GM18867 (cell line): ENCODE results near the gene FXYD1.
A peak's percentile ranks its signal among the peaks of the same experiment; 100 is the strongest.
"Not testable (repeated sequence)": the region's sequence is repeated elsewhere in the genome, so short reads cannot be mapped to it uniquely, and the experiment has no call there.

Experiments
- ATAC-seq: cut with Tn5 transposase; IDR thresholded peaks from one replicate; pipeline ENCODE4 v1.9.1; 2021; ENCODE audit warnings: mild to moderate bottlenecking, moderate library complexity; ENCODE audit not compliant: unreplicated experiment

The FXYD1 gene

DNA sequence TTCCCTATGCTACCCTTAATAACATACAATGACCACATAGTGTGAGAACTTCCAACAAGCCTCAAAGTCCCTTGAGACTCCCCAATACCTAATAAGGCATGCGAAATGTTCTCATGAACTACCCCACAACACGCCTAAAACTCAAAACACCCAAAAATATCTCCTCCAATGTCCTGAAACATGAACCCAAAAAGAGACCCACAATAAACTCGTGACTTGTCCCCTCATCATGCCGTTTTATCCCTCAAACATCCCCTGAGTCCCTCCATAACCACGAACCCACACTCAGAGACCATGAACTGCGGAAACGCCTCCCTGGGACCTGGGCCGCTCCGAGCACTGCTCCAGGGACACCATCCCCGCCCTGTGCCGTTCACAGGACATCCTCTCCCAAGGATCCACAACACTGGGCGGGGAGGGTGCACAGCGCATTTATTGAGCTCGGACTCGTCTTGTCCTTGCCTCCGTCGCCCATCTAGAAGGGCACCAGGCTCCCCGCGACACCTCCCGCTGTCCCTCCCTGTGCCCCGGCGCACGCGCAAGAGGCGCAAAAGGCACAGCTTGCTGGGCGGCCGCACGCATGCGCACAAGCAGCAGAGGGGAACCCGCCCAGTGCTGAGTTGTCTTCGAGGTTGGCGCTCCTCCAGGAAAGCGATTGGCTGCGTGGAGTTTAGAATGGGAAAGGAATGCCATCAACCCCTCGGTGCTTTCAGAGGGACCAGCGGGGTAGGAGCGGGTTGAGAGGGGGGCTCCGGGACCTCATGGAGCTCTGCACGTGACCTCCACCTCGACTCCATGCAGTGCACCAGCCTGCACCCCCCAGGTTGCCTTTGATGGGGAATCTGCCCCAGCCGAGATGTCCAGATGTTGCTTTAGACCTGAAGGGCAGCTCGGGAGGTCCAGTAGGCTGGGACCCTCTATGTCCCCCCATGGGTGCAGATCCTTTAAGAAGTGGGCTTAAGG is 14.2 kb upstream of the FXYD1 start:
- ATAC-seq: peak; percentile 64

DNA sequence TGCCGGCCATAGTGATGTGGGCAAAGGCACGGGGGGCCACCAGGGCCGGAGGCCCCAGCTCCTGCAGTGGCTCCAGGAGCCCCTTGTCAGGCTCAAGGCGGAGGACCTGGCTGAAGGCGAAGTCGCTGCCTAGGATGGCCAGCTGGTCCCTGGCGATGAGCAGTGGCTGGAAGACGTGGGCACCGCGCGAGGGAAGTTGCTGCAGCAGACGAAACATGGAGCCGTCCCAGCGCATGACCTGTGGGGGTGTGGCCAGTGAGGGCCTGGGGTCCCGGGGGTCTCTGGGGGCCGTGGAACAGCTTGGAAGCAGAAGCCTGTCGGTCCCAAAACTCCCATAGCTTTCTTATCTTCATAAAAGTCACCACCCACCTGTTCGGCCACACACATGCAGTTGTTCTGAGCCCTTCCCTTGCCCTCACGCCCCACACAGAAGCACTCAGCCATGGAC is 13.3 kb upstream of the FXYD1 start:
- no peak for ATAC-seq

DNA sequence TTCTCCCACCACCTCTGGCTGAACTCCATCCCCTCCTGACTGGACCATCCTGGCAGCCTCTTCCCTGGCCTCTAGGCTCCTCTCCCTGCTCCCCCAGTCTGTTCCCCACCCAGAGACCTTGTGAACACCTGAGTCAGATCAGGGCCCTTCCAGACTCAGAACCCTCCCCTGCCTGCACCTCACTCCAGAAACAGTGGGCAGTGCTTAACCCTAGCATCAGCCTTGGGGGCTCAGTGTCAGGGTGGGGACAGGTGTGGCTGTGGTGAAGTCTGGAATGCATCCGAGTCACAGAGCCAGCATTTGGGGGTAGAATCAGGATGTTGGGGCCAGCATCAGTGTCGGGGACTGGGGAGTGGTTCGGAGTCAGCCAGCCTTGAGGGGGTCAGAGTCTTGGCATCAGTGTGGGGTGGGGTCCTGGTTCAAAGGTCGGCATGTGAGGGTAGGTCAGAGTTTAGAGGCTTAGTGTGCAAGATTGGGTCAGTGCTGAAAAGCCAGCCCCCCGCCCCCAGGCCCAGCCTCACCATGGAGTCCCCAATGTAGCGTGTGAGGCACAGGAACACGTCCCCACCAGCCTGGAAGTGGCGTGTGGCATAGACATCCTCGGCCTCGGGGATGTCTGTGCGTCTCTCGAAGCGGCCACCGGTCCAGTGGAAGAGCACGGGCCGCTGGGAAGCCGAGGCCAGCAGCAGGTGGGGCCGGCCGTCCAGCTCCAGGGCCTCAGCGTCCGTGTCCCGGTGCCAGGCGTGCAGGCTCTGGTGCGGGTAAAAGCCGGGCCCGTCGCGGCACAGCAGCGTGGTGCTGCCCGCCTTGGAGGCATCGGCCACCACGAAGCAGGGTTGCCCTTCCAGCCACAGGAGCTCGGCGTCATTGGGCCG is 12.6 kb upstream of the FXYD1 start:
- no peak for ATAC-seq

DNA sequence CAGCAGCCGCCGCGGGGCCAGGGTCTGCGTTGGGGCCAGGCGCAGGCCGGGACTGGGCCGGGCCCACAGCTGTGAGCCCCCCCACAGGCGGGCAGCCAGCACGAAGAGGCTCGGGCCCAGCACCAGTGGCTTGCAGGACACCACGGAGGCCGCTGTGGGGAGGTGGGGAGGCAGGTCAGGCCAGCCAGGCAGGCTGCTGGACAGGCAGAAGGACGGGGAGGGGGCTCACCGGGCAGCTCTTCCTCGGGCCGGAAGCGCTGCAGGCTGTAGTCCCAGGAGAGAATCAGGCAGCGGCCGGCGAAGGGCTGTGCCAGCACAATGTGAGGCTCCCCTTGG is 12.0 kb upstream of the FXYD1 start:
- no peak for ATAC-seq

DNA sequence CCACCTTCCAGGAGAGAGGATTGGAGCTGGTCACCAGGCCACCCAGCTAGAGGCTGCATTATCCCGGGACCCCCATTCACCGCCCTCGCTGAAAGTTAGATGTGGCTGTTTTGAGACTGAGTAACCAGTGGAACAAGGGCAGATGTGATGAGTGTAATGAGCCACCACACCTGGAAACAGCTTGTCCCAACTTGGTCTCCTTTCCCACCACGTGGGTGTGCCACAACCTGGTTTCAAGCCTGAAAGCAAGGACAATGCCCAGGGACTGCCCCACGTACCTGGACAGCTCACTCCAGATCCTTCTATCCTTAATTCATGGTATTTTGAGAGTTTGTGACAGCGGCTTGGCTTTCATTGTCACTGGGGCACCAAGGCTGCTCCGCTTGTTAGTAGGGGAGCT is 10.8 kb upstream of the FXYD1 start:
- ATAC-seq: no peak

DNA sequence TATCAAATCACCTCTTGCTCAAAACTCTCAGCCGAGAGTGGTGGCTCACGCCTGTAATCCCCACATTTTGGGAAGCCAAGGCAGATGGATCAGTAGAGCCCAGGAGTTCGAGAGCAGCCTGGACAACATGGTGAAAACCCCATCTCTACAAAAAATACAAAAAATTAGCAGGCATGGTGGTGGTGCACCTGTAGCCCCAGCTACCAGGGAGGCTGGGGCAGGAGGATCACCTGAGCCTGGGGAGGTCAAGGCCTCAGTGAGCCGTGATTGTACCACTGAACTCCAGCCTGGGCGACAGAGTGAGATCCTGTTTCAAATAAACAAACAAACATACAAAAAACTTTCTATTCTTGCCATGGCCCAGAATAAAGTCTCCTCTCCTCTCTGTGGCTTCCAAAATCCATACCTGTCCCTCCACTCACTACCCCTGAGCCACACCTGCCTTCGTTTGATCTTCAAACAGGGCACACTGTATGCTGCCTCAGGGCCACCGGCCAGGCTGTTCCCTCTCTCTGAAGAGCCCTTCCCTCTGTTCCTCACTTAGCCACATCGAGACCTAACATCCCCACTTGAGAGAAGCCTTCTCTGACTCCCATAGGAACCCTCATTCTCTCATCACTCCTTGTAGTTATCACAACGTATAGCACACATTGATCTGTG is 10.1 kb upstream of the FXYD1 start:
- no peak for ATAC-seq

DNA sequence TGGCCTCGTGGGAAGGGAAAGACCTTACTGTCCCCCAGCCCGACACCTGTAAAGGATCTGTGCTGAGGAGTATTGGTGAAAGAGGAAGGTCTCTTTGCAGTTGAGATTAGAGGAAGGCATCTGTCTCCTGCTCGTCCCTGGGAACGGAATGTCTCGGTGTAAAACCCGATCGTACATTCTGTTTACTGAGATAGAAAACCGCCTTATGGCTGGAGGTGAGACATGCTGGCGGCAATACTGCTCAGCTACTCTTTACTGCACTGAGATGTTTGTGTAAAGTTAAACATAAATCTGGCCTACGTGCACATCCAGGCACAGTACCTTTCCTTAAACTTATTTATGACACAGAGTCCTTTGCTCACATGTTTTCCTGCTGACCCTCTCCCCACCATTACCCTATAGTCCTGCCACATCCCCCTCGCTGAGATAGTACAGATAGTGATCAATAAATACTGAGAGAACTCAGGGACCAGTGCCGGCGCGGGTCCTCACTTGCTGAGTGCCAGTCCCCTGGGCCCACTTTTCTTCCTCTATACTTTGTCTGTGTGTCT is 8.8 kb upstream of the FXYD1 start:
- ATAC-seq: not testable (repeated sequence)

DNA sequence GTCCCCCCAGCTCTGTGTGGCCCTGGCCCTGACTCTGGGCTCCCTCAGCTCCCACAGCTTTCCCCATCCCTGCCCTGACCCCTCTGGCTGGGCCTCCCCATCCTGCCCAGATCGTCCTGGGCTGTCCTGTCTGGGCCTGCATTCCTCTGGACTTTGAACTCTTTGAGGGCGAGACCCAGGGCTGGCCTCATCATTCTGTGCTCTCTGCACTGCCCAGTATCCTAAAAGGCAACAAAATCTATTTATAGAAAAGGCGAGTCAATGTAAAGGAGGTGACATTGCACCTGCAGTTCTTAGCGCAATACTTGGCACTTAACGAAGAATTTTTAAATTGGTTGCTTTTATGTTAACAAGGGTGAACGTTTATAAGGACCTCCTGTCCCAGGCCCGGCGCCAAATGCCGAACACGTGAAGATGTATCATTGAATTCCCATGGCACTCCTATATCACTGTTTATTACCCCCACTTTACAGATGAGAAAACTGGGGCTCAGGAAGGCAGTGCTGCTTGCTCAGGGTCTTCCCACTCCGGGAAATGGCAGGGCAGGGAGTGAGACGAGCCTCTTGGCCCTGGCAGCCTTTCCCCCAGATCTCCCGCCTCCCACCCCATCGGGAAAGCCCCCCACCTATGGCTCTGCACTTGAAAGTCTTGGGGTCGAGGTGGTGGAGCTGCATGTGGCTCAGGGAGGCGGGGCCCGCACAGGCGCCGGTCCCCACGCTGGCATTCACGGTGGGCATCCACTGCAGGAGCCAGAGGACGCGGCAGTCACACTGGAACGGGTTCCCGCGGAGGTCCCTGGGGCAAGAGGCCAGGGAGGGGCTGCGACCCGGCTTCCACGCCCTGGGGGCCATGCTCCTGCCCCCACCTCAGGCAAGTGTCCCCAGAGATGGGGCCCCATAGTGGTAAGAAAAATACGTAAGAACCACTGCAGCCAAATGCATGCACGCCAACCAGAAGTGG is 7.6 kb upstream of the FXYD1 start:
- ATAC-seq: no peak

DNA sequence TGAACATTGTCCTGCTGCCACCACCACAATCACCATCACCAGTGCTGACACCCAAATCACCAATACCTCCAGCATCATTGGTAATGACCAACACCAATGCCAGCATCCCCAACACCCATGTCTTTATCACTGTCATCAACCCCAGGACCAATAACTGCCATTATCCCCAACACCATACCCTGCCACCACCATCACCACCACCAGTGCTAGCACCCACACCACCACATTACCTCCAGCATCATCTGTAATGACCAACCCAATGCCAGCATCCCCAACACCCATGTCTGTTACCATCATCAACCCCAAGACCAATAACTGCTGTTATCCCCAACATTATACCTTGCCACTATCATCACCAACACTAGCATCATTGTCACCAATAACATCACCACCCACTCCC is 6.4 kb upstream of the FXYD1 start:
- no peak for ATAC-seq

DNA sequence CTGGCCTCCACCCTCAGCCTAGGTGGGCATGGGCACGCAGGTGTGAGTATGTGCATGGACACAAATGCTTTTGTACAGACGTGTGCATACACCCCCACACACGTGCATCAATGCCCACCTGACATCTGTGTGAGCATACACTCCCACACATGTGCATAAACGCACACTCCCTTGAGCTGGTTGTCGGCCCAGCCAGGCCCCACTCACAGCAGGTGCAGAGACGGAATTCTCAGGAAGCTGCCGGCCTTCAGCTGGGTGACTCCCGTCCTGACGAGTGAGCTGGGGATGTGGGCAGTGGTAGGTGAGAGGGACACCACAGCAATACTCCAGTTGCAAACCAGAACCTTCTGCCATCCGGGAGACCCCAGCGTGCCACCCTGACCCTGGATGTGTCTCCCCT is 4.8 kb upstream of the FXYD1 start:
- ATAC-seq: no peak

DNA sequence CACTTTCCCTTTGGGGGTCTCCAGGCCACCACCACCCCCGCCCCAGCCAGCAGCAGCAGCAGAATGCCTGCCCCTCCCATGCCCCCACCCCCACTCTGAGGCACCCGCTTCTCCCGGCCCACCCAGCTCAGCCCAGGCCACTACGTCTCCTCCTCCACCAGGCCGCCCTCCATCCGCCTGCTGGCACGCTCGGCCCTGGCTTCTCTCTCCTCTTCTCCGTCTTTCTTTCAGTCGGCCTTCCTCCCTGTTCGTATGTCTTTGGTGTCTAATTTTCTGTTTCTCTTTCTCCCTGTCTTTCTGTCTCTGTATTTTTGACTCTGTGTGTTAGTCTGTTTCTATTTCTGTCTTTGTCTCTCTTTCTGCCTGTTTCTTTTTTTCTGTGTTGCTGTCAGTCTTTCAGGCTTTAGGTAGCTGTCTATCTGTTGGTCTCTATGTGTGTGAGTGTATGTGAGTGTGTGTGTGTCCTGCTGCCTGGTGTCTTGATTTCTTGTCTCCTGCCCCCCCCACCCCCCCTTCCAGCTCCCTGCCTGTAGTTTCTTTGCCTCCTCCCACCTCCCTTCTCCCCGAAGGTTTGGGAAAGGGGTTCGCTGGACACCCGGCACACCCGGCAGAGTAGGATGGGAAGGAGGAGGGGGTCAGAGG is 3.9 kb upstream of the FXYD1 start, which contains the start of gene LGI4:
TSS of gene LGI4 (minus strand) at position 459 of the 642 bp plus-strand sequence. CDS start at position 80, 379 bp downstream.
- ATAC-seq: no peak

DNA sequence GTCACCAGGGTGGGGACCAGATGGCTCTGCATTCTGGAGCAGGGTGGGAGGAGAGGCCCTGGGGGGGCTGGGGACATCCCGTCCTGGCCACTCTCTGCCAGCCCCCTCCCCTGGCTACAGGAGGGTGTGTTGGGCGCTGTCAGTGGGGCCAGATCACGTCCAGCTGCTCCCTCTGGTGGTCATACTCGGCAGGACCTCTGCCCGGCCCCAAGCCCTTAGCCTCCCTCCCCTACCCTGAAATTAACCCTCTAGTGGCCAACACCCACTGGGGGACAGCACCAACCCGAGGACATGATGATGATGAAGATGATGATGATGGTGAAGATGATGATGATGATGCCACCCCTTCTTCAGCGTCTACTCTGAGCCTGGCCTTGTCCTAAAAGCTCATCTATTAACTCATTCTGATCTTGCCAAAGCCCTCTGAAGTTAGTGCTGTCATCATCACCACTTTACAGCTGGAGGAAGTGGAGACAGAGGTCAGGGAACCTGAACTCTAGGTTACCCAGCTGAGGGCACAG is 3.2 kb upstream of the FXYD1 start:
- no peak for ATAC-seq

DNA sequence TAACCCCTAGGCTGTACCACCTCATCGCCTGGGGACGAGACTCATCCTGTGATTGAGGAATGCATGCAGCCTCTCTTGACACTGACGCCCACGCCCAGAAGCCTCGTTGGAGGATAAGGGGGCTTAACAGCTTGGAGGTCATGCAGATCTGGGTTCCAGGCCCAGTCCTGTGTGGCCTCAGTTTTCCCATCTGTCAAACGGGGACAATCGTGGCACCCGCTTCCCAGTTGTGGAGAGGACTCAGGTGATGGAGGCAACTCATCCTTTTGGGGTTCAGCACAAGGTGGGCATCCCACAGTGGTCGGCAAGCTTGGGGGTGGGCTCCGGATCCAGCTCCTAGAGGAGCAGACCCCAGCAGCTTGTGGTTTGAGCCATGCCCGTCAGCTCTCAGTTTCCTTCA is 2.4 kb upstream of the FXYD1 start:
- no peak for ATAC-seq

DNA sequence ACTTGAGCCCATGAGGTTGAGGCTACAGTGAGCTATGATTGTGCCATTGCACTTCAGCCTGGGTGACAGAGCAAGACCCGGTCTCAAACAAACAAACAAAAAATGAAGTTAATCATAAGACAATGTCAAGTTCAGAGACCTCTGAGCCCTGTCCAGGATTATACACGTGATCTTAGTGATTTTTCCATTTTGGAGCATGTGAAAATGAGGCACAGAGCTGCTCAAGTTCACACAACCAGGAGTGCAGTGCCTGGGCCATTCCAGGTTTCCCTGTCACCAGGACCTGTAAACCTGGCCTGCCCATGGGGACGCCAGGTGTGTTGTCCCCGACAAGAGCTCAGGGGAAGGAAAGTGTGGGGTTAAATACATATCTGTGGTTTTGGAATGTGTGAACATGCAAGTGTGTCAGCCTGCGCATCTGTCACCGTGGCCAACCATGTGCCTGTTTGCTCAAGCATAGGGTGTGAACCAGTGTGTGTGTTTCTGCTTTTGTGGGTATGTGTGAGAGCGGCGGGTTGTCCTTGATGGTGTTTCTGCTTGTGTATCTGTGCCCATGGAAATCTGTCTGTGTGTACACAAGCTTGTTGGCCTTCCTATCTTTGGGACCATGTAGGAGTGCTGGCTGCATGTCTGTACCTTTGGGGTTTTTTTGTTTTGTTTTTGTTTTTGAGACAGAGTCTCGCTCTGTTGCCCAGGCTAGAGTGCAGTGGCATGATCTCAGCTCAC is 1.5 kb upstream of the FXYD1 start:
- no peak for ATAC-seq

DNA sequence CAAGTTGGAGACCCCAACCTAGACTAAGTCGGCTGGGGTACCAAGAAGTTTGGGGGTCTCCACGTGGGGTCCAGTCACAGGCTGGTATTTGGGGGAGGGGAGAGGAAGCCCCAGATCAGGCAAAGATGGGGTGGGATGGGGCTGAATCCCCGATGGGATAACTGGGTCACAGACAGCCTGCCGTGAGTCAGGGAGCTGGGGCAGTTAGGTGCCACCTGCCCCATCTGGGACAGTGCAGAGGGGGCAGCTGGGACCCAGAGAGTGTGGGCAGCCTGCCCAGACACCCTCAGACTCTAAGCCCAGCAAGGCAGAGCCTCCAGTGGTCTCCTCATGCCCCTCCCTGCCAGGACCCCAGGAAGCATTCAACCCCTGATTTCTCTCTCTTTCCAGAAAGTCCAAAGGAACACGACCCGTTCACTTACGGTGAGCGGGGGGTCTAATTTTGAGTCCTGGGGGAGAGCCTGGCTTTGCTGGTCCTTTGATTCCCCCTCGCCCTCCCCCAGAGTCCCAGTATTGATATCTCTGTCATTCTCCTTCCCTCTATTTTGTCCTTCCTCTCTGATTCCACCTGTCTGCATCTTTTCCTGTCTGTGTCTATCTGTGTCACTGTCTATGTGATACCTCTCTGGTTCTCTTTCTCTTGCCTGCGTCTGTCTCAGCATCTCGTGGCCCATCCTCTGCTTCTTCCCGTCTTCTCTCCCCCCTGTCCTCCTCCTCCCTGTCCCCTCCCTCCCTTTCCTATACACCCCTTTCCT is 1.8 kb downstream of the FXYD1 start:
- no peak for ATAC-seq

DNA sequence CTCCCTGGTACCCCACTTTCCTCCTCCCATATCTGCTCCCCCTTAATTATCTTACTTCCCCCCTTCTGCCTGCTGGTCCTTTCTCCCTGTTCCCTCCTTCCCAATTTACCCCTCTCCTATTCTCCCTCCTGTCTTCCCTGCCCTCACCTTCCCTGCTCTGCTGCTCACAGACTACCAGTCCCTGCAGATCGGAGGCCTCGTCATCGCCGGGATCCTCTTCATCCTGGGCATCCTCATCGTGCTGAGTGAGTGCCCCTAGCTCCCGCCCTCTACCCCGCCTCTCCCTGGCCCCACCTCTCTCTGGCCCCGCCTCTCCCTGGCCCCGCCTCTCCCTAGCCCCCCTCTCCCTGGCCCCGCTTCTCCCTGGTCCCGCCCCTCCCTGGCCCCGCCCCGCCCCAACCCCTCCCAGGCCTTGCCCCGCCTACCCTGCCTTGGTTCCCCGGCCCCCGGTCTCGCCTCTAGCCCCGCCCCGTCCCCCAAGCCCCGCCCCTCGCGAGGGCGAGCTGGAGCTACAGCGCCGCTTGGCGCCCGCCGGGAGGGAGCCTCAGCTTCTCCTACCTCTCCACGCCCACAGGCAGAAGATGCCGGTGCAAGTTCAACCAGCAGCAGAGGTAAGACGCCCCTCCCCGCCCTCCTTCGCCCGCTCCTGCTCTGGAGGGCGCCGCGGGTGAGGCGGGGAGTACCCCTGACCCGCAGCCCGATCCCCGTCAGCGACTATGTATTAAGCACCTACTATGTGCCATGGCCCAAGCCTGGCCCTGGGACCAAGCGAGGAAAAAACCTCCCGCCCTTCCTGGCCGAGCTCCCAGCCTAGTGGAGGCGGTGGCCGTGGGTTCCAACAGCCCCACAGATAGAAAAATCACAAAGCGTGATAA is 2.6 kb downstream of the FXYD1 start:
- no peak for ATAC-seq
